Mammary epithelial cell (primary cell): ENCODE data around the gene HSD17B12.

Experiments used
- EZH2 ChIP-seq: IDR thresholded peaks from 2 replicates; pipeline ENCODE4 v1.6.1; 2012; ENCODE audit warnings: low read length, inconsistent platforms, borderline replicate concordance
- TF ChIP-seq, protein P1 (sequence below), 2 donors: IDR thresholded peaks in 1 of 2; conservative IDR thresholded peaks in 1 of 2; 2 replicates each; pipeline ENCODE4 v1.5.1; 2011 to 2012; ENCODE audit warnings: inconsistent platforms in 2 of 2, low read length in 2 of 2, mild to moderate bottlenecking in 2 of 2, control low read depth in 1 of 2, low read depth in 1 of 2; ENCODE audit not compliant: insufficient read depth in 1 of 2; ENCODE audit errors: extremely low read depth in 1 of 2

DNA sequence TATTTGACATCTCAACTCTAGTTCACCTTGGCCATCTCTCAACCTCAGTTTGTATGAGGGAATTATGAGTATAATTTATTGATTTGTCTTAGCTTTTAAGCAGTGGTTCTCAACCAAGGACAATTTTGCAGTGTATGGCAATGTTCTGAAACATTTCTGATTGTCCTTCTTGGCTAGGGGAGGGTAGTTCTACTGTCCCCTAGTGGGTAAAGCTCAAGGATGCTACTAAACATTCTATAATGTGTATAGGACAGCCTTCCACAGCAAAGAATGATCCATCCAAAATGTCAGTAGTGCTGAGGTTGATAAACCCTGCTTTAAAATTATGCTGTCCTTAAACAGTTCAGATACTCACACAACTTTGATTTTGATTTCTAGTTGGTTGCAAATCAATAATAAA is 122.0 kb downstream of the HSD17B12 start:
- TF ChIP-seq, protein P1, sequence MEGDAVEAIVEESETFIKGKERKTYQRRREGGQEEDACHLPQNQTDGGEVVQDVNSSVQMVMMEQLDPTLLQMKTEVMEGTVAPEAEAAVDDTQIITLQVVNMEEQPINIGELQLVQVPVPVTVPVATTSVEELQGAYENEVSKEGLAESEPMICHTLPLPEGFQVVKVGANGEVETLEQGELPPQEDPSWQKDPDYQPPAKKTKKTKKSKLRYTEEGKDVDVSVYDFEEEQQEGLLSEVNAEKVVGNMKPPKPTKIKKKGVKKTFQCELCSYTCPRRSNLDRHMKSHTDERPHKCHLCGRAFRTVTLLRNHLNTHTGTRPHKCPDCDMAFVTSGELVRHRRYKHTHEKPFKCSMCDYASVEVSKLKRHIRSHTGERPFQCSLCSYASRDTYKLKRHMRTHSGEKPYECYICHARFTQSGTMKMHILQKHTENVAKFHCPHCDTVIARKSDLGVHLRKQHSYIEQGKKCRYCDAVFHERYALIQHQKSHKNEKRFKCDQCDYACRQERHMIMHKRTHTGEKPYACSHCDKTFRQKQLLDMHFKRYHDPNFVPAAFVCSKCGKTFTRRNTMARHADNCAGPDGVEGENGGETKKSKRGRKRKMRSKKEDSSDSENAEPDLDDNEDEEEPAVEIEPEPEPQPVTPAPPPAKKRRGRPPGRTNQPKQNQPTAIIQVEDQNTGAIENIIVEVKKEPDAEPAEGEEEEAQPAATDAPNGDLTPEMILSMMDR (conservative IDR thresholded peaks at IDR 0.05 in 1 of 2, IDR thresholded peaks at IDR 0.05 in 1 of 2; ENCODE audit: extremely low read depth in 1 of 2, insufficient read depth in 1 of 2, low read depth in 1 of 2, low read length in 2 of 2), result peak; percentile 27 to 47
- TF ChIP-seq EZH2, result no peak
